Measurements from ENCODE around the gene NTNG2.
"Not testable (repeated sequence)": the region's sequence is repeated elsewhere in the genome, so short reads cannot be mapped to it uniquely, and the experiment has no call there.

The NTNG2 gene

GRCh38 chr9:132125361-132125760 is 36.5 kb upstream of the NTNG2 start:
- TF ChIP-seq, protein P1, sequence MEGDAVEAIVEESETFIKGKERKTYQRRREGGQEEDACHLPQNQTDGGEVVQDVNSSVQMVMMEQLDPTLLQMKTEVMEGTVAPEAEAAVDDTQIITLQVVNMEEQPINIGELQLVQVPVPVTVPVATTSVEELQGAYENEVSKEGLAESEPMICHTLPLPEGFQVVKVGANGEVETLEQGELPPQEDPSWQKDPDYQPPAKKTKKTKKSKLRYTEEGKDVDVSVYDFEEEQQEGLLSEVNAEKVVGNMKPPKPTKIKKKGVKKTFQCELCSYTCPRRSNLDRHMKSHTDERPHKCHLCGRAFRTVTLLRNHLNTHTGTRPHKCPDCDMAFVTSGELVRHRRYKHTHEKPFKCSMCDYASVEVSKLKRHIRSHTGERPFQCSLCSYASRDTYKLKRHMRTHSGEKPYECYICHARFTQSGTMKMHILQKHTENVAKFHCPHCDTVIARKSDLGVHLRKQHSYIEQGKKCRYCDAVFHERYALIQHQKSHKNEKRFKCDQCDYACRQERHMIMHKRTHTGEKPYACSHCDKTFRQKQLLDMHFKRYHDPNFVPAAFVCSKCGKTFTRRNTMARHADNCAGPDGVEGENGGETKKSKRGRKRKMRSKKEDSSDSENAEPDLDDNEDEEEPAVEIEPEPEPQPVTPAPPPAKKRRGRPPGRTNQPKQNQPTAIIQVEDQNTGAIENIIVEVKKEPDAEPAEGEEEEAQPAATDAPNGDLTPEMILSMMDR (IDR thresholded peaks at IDR 0.05; ENCODE audit: insufficient read depth, low read depth, low read length, missing control alignments) = no peak
- no peak for DNase-seq (ENCODE audit: low read depth)
- no peak overlapping the region for H3K4me3 ChIP-seq (ENCODE audit: low read length)

DNA sequence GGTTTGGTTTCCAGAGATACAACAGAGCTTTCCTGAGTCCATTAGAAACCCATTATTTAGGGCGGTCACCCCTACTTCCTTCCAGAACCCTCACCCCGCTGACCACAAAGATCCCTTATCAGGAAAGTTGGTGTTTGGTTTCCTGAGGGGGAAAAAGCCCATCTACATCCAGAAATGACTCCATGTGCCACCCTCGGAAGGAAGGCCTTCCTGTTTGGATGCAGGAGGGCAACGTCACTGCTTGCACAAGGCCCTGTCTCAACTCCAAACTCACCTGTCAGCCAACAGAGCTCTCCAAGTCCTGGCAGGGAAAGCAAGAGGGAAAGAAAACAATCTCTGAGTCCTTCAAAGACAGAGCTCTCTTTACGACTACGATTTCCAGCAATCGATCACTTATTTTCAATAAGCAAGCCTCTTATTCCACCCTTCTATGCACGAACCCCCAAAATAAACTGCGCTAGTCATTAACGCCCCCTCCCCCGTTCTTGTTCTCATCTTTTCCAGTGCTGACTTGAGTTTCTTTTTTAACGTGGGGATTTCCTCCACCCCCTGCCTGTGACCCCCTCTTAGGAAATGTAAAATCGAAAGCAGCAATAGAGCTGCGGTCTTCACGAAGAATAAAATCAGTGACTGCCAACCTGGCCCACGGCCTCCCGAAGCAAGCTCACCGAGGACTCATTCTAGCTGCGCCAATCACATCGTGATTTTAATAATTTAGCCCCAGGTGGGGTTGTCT is 35.7 kb upstream of the NTNG2 start:
- TF ChIP-seq, protein P1 (IDR thresholded peaks at IDR 0.05; ENCODE audit: insufficient read depth, low read depth, low read length, missing control alignments) = no peak
- H3K4me3 ChIP-seq (ENCODE audit: low read length) = no peak overlapping the region
- DNase-seq (ENCODE audit: low read depth) = peak; percentile 10

- TF ChIP-seq, protein P1 (IDR thresholded peaks at IDR 0.05; ENCODE audit: insufficient read depth, low read depth, low read length, missing control alignments) = no peak
- no peak for DNase-seq (ENCODE audit: low read depth)
- no peak overlapping the region for H3K4me3 ChIP-seq (ENCODE audit: low read length)
These were observed 35.1 kb upstream of the NTNG2 start for GRCh38 chr9:132126680-132127236.

GRCh38 chr9:132127888-132128534 is 33.8 kb upstream of the NTNG2 start:
- TF ChIP-seq, protein P1 (IDR thresholded peaks at IDR 0.05; ENCODE audit: insufficient read depth, low read depth, low read length, missing control alignments) = no peak
- no peak overlapping the region for H3K4me3 ChIP-seq (ENCODE audit: low read length)
- no peak for DNase-seq (ENCODE audit: low read depth)

GRCh38 chr9:132129535-132129934 is 32.3 kb upstream of the NTNG2 start:
- no peak overlapping the region for H3K4me3 ChIP-seq (ENCODE audit: low read length)
- TF ChIP-seq, protein P1 (IDR thresholded peaks at IDR 0.05; ENCODE audit: insufficient read depth, low read depth, low read length, missing control alignments) = no peak
- DNase-seq (ENCODE audit: low read depth) = no peak

DNA sequence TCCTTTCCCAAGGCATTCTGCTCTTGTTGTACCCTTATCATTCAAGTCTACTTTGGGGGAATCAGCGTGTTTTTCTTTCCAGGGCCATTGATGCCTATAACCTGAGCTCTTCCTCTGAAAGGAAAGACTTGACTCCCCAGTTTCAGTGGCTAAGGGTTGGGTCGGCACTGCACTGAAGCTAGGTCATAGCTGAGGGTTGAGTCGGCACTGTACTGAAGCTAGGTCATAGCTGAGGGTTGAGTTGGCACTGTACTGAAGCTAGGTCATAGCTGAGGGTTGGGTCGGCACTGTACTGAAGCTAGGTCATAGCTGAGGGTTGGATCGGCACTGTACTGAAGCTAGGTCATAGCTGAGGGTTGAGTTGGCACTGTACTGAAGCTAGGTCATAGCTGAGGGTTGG is 27.8 kb upstream of the NTNG2 start:
- DNase-seq (ENCODE audit: low read depth) = peak; percentile 60

DNA sequence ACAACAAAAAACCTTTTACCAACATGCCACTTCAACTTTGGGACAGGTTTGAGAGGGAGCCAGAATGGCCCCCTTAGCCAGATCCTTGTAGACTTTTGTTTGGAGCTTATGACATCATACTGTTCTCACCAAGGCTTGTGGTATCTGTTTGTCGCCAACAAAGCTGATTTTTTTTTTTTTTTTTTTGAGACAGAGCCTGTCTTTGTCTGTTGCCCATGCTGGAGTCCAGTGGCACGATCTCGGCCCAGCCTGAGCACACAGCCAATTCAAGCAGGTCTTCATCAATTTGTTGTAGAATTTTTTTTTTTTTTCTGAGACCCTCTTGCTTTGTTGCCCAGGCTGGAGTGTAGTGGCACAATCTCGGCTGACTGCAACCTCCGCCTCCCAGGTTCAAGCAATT is 26.4 kb upstream of the NTNG2 start:
- no peak for DNase-seq (ENCODE audit: low read depth)
- TF ChIP-seq, protein P1 (IDR thresholded peaks at IDR 0.05; ENCODE audit: insufficient read depth, low read depth, low read length, missing control alignments) = no peak
- H3K4me3 ChIP-seq (ENCODE audit: low read length) = no peak overlapping the region

More for the DNA sequence above, 27.8 kb upstream of the NTNG2 start:
- not testable (repeated sequence) for H3K4me3 ChIP-seq (ENCODE audit: low read length)

All from epithelial cell of esophagus (primary cell).